Activated CD4-positive, alpha-beta T cell treated with anti-CD3 and anti-CD28 coated beads, Interleukin-2, amount 10 ng/mL, durations not matched to agents 7 days and 5 days (primary cell): ENCODE measurements around the gene SEC24C. TPM values are rescaled to one million over a fixed set of nuclear protein-coding genes. Genes with fewer than 3 reads are reported as not detected.

ENCODE experiments used
- CTCF ChIA-PET: fragments of 350-600 bp; sonication (Branson Sonifier 250); formaldehyde crosslinking; loops from one replicate; lab custom pipeline; 2021; ENCODE audit warnings: antibody characterized with exemption; lab: Charles Lee
- POLR2A ChIA-PET: fragments of 350-600 bp; sonication (Branson Sonifier 250); formaldehyde crosslinking; loops from one replicate; lab custom pipeline; 2021; ENCODE audit warnings: antibody characterized with exemption; lab: Charles Lee
- DNase-seq: peaks from one replicate; pipeline ENCODE4 v3.0.0-alpha.2; 2020
- H3K27ac Mint-ChIP-seq: one replicate; pipeline ENCODE4 v1.8.0; 2021; ENCODE audit warnings: mild to moderate bottlenecking, moderate library complexity, mixed read lengths
- H3K27me3 Mint-ChIP-seq: one replicate; pipeline ENCODE4 v1.8.0; 2021; ENCODE audit warnings: mixed read lengths
- H3K36me3 Mint-ChIP-seq: one replicate; pipeline ENCODE4 v1.8.0; 2021; ENCODE audit warnings: low read depth, mixed read lengths
- H3K4me1 Mint-ChIP-seq: one replicate; pipeline ENCODE4 v1.8.0; 2021; ENCODE audit warnings: mixed read lengths
- H3K4me3 Mint-ChIP-seq: one replicate; pipeline ENCODE4 v1.8.0; 2021; ENCODE audit warnings: mild to moderate bottlenecking, moderate library complexity, mixed read lengths
- H3K9me3 Mint-ChIP-seq: one replicate; pipeline ENCODE4 v1.8.0; 2021; ENCODE audit warnings: mixed read lengths
- total RNA-seq, 2 experiments: library from RNA; stranded (reverse); gene quantifications; one replicate each; pipeline ENCODE4 v1.2.3, GENCODE V29; 2021

SEC24C gene
- total RNA-seq, 2 experiments from 2014 or later: 93.1 to 93.2 TPM

DNA sequence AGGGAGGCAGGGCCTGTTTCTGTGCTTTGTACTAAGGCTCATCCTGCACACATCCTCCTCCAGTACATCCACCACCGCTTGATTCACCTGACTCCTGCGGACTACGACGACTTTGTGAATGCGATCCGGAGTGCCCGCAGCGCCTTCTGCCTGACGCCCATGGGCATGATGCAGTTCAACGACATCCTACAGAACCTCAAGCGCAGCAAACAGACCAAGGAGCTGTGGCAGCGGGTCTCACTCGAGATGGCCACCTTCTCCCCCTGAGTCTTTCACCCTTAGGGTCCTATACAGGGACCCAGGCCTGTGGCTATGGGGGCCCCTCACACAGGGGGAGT, 57.0 kb downstream of the SEC24C start:
- DNase-seq: no peak
- no peaks in the 10 kb centered on the region for H3K9me3 Mint-ChIP-seq
- no peaks in the 10 kb centered on the region for H3K27me3 Mint-ChIP-seq
- H3K27ac Mint-ChIP-seq: no peak overlapping the region
- peaks cover 12% of the 10 kb centered on the region for H3K4me1 Mint-ChIP-seq
- no peak overlapping the region for H3K4me3 Mint-ChIP-seq
- ChIA-PET CTCF (interaction anchor here (0.9 to 1.0 kb wide), 3 partner anchors 8 to 79 kb away, joined by 3 read pairs; no protein-coding TSS in a partner anchor), POLR2A (no interaction called here)
- H3K36me3 Mint-ChIP-seq: peaks cover 50% of the 10 kb centered on the region

DNA sequence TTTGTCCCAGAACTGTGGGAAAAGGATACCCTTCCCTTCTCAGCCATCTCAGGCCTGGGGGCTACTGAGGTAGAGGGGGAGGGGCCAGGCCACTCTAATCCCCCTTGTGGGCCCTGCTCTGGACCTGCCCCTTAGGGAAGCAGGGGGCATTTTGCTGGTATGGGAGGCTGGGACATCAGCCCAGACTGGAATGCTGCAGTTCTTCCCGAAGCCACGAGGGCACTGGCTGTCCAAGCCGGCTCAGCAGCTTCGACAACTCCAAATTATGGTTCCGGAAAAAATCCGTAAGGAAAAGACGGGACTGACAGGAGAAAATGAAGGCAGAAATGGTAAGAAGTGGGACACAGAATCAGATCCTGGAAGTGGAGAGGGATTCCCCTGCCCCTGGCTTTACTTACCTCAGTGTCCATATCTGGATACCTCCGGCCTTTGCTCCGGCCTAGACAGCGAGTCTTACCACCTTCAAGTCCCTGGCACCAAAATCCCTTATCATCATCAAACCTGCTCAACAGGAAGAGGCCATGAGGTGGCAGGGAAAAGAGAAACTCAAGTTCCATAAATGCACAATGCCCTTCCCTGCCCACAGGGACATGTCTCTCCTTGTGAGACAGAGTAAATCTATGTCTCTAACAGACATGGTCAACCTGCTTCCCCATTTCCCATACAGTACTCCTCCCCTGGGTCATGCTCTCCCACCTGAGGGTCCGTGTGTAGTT, 58.3 kb downstream of the SEC24C start:
- Mint-ChIP-seq H3K9me3 (no peaks in the 10 kb centered on the region), H3K27ac (no peak overlapping the region), H3K4me3 (no peak overlapping the region), H3K36me3 (peaks cover 54% of the 10 kb centered on the region), H3K4me1 (peaks cover 24% of the 10 kb centered on the region), H3K27me3 (no peaks in the 10 kb centered on the region)
- no peak for DNase-seq
- POLR2A ChIA-PET: no interaction called here
- CTCF ChIA-PET: interaction anchor here (1.0 kb wide), 1 partner anchor 9 kb away, joined by 3 read pairs; no protein-coding TSS in a partner anchor

DNA sequence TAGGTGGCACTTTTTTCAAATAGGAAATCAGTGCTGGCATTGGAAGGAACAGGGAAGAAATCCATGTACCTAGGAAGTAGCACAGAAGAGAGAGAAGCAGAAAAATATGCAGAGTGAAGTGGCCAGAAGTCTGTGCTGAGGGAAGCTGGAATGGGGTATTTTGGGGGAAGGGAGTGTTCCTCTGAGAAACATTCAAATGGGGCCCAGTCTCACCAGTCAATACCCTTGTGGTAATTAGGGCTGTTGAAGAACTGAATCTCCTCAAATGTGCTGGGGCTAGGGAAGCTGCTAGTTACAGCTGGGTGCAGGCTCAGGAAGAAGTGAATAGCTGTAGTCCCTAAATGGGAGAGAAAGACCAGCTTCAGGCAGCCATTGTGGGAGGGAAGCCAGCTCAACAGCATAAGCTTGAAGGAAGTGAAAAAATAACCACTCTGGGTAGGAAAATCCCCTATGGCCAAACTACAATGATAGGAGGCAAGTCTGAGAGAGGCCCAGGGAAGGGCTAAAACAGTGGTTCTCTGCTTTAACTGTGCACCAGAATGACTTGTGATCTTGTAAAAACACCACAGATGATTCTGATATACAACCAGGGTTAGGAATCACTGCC, 59.6 kb downstream of the SEC24C start:
- peak overlapping the region; percentile 47 for H3K27ac Mint-ChIP-seq
- ChIA-PET POLR2A (no interaction called here), CTCF (interaction anchor here (0.9 to 3.0 kb wide), 2 partner anchors 17 to 76 kb away, joined by 3 to 10 read pairs; partner anchors contain the start of gene ZSWIM8)
- no peaks in the 10 kb centered on the region for H3K27me3 Mint-ChIP-seq
- H3K4me1 Mint-ChIP-seq: peaks cover 37% of the 10 kb centered on the region
- peaks cover 60% of the 10 kb centered on the region for H3K36me3 Mint-ChIP-seq
- DNase-seq: no peak
- no peaks in the 10 kb centered on the region for H3K9me3 Mint-ChIP-seq
- no peak overlapping the region for H3K4me3 Mint-ChIP-seq

- H3K9me3 Mint-ChIP-seq: no peaks in the 10 kb centered on the region
- H3K36me3 Mint-ChIP-seq: peaks cover 65% of the 10 kb centered on the region
- no peaks in the 10 kb centered on the region for H3K27me3 Mint-ChIP-seq
- H3K27ac Mint-ChIP-seq: no peak overlapping the region
- H3K4me1 Mint-ChIP-seq: peaks cover 54% of the 10 kb centered on the region
- no peak overlapping the region for H3K4me3 Mint-ChIP-seq
- POLR2A ChIA-PET: no interaction called here
- CTCF ChIA-PET: interaction anchor here (1.1 to 3.0 kb wide), 4 partner anchors 12 to 73 kb away, joined by 3 to 20 read pairs (median 7); partner anchors contain the start of gene ZSWIM8
- no peak for DNase-seq
These were observed 62.2 kb downstream of the SEC24C start for GRCh38 chr10:73806176-73806950.

DNA sequence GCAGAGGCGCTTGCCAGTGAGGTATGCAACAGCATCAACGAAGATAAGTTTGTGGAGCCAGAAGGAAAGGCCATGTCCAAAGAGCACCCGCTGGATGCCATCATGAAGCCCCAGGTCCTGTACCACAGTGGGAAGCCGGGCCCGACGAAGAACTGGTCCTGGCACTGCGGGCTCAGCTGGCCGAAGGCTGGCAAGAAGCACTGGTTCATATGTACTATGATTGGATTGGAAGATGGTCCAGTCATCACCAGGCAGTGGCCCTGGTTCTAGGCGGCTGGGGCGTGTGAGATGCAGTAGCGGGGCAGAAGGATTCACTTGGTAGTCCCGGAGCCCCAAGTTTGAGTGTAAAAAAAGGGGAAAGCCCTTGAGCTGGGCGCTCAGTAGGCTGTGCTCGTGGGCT, 63.3 kb downstream of the SEC24C start:
- Mint-ChIP-seq H3K36me3 (peaks cover 60% of the 10 kb centered on the region), H3K27ac (peak overlapping the region; percentile 73), H3K4me3 (no peak overlapping the region), H3K27me3 (no peaks in the 10 kb centered on the region), H3K9me3 (no peaks in the 10 kb centered on the region), H3K4me1 (peaks cover 54% of the 10 kb centered on the region)
- no peak for DNase-seq
- ChIA-PET CTCF (interaction anchor here (1.1 to 2.6 kb wide), 3 partner anchors 13 to 72 kb away, joined by 4 to 20 read pairs (median 9); partner anchors contain the start of gene ZSWIM8), POLR2A (no interaction called here)

GRCh38 chr10:73808021-73808815, 64.0 kb downstream of the SEC24C start:
- Mint-ChIP-seq H3K9me3 (no peaks in the 10 kb centered on the region), H3K27ac (no peak overlapping the region), H3K4me1 (peaks cover 61% of the 10 kb centered on the region), H3K27me3 (no peaks in the 10 kb centered on the region), H3K36me3 (peaks cover 60% of the 10 kb centered on the region), H3K4me3 (no peak overlapping the region)
- ChIA-PET CTCF (interaction anchor here (0.6 to 2.6 kb wide), 6 partner anchors 9 to 1063 kb away, joined by 3 to 9 read pairs (median 4); partner anchors contain the start of gene ZSWIM8), POLR2A (no interaction called here)
- DNase-seq: no peak

DNA sequence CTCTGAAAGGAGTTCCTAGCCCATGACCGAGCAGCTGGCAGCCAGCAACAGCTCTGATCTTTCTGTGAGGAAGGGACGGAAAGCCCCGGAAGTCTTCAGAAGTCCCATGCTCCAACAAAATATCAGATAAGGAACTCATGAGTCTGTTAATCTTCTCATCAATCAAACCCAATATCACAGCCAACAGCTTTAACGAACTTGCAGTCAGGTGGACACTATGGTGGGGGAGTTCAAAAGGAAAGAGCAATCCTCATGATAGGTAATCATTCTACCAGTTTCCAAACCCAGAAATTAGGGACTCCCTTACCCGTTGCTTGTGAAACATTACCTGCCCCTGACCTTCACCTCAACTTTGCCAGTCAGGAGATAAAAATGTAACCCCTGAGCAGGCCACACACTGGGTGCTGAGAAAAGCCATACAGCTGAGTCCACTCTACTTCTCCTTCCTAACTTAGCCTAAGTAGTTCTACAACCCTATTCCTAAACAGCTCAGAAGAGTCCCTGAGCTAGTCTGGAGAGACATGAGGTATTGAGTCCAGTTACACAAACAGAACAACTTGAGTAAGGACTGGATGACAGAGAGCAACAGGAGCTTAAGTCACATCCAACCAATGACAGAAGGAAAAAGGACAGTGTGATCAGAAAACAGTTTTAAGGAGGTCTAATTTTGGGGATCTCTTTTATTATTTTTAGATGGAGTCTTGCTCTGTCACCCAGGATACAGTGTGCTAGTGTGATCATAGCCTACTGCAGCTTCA, 65.1 kb downstream of the SEC24C start:
- ChIA-PET POLR2A (no interaction called here), CTCF (interaction anchor here (0.6 to 2.6 kb wide), 7 partner anchors 10 to 1062 kb away, joined by 3 to 9 read pairs (median 4); partner anchors contain the start of gene ZSWIM8)
- peaks cover 55% of the 10 kb centered on the region for H3K4me1 Mint-ChIP-seq
- DNase-seq: no peak
- H3K36me3 Mint-ChIP-seq: peaks cover 56% of the 10 kb centered on the region
- no peaks in the 10 kb centered on the region for H3K27me3 Mint-ChIP-seq
- H3K4me3 Mint-ChIP-seq: peak overlapping the region; percentile 87
- H3K9me3 Mint-ChIP-seq: no peaks in the 10 kb centered on the region
- peak overlapping the region; percentile 98 for H3K27ac Mint-ChIP-seq

- H3K27ac Mint-ChIP-seq: peak overlapping the region; percentile 98
- ChIA-PET CTCF (interaction anchor here (0.6 to 1.3 kb wide), 4 partner anchors 24 to 488 kb away, joined by 3 to 4 read pairs (median 3); a partner anchor contains a TSS), POLR2A (no interaction called here)
- no peaks in the 10 kb centered on the region for H3K9me3 Mint-ChIP-seq
- H3K4me3 Mint-ChIP-seq: peak overlapping the region; percentile 87
- peaks cover 55% of the 10 kb centered on the region for H3K4me1 Mint-ChIP-seq
- DNase-seq: peak; percentile 31
- peaks cover 59% of the 10 kb centered on the region for H3K36me3 Mint-ChIP-seq
- H3K27me3 Mint-ChIP-seq: no peaks in the 10 kb centered on the region
These were observed 66.2 kb downstream of the SEC24C start for GRCh38 chr10:73810358-73810734.

DNA sequence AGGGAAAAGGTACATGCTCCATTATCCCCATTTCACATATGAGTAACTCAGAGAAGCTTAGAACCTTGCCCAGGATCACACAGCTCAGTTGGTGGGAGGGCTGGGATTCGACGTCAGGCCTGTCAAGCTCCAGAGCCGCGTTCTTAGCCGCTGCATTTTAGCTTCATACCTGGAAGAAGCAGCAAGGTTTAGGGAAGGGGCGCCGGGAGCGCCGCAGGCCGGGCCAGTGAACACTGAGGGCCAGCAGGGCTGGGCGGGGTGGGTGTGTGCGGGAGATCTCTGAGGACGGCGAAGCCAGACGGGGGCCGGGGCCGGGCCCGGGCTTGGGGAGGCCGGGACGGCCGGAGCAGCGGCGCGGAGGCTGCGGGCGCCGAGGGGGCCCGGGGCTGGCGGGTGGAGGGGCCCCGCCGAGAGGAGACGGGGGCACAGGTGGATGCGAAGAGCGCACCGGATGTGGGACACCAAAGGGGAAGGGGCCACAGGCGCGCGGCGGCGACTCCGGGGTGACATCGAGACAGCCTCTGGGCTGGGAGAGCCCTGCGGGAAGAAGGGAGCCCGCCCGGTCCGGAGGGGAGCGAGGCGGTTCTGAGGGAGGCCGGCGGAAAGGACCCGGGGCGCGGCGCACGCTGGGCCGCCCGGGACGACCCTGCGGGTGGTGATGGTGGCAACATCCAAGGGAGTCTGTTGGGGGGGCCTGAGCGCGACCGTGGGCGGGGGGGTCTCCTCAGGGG, 66.7 kb downstream of the SEC24C start:
- ChIA-PET POLR2A (no interaction called here), CTCF (interaction anchor here (0.6 to 1.3 kb wide), 4 partner anchors 25 to 489 kb away, joined by 3 to 4 read pairs (median 3); a partner anchor contains a TSS)
- peak; percentile 63 for DNase-seq
- Mint-ChIP-seq H3K9me3 (no peaks in the 10 kb centered on the region), H3K27ac (peak overlapping the region; percentile 98), H3K4me1 (peaks cover 54% of the 10 kb centered on the region), H3K27me3 (no peaks in the 10 kb centered on the region), H3K36me3 (peaks cover 56% of the 10 kb centered on the region), H3K4me3 (peak overlapping the region; percentile 87)

DNA sequence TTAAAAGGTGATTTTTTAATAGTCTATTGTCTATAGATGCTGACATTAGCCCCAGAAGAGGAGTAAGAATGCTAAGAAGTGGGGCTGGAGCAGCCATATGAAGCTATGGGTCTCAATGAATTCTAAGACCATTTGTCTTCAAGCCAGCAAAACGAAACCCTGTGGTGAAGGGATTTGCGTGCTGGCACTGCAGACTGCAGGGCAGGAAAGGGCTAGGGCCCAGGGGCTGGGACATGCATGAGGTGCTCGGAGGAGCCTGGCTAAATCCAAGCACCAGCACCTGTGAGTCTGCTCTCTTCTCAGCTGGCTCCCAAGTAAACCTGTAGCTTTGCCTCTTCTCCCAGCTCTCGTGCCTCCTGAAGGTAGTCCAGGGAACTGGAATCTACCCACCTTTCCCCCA, 68.5 kb downstream of the SEC24C start:
- POLR2A ChIA-PET: interaction anchor here (0.6 kb wide), 1 partner anchor 27 kb away, joined by 3 read pairs; no protein-coding TSS in a partner anchor
- no peaks in the 10 kb centered on the region for H3K9me3 Mint-ChIP-seq
- no peaks in the 10 kb centered on the region for H3K27me3 Mint-ChIP-seq
- H3K4me1 Mint-ChIP-seq: peaks cover 37% of the 10 kb centered on the region
- CTCF ChIA-PET: interaction anchor here (0.8 to 2.5 kb wide), 4 partner anchors 10 to 67 kb away, joined by 3 to 7 read pairs (median 4); partner anchors contain the start of gene CAMK2G
- H3K4me3 Mint-ChIP-seq: peak overlapping the region; percentile 40
- H3K27ac Mint-ChIP-seq: peak overlapping the region; percentile 69
- no peak for DNase-seq
- H3K36me3 Mint-ChIP-seq: peaks cover 48% of the 10 kb centered on the region

DNA sequence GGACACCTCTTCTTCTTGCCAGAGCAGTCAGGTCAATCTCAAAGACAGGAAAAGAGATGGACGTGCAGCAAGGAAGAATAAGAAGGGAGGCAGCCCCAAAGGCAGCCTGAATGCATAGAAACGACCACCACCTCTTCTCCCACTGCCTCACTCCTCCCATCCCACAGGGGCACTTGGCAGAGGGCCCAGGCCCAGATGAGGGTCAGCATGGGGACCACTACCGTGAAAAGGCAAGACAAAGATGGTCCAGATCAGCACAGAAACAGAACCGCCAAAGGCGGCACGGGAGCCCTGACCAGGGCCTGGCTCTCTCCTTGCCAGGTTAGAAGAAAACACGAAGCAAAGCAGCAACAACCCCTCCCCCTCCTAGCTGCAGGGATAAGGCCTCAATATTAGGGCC, 69.2 kb downstream of the SEC24C start:
- Mint-ChIP-seq H3K27ac (no peak overlapping the region), H3K4me3 (no peak overlapping the region), H3K9me3 (no peaks in the 10 kb centered on the region), H3K36me3 (peaks cover 42% of the 10 kb centered on the region), H3K27me3 (no peaks in the 10 kb centered on the region), H3K4me1 (peaks cover 31% of the 10 kb centered on the region)
- DNase-seq: no peak
- POLR2A ChIA-PET: no interaction called here
- CTCF ChIA-PET: interaction anchor here (1.3 to 2.5 kb wide), 3 partner anchors 10 to 66 kb away, joined by 3 to 7 read pairs (median 6); partner anchors contain the start of gene CAMK2G
